Measurements from ENCODE around the gene HLA-F.
A peak's percentile ranks its signal among the peaks of the same experiment; 100 is the strongest.

GRCh38 chr6:29737707-29738630, 14.7 kb downstream of the HLA-F start:
- peak; percentile 58 to 72 (median 66) for TF ChIP-seq CTCF (IDR thresholded peaks at IDR 0.05)
- TF ChIP-seq POLR2A (IDR thresholded peaks at IDR 0.05), result no peak

All from uterus (tissue), 2 donors.